ENCODE measurements around the gene ZNF784. TPM values are rescaled to one million over a fixed set of nuclear protein-coding genes. Genes with fewer than 3 reads are reported as not detected.

The ZNF784 gene
- total and polyA plus RNA-seq, 2 of the 13 experiments (the other 11 are each of a cell fraction or from before 2014, with no cell fraction given) = 4.1 to 4.2 TPM

- TF ChIP-seq MYPOP (CRISPR knock-in tag; IDR thresholded peaks at IDR 0.05) = no peak
- TF ChIP-seq ELF3 (CRISPR knock-in tag; IDR thresholded peaks at IDR 0.05) = peak; percentile 62
- no peak for TF ChIP-seq ZNF607 (CRISPR knock-in tag; IDR thresholded peaks at IDR 0.05; ENCODE audit: borderline replicate concordance)
- no peak for TF ChIP-seq MAFG (CRISPR knock-in tag; IDR thresholded peaks at IDR 0.05)
- TF ChIP-seq ATF6 (CRISPR knock-in tag; conservative IDR thresholded peaks at IDR 0.05) = no peak
- TF ChIP-seq KAT2B (IDR thresholded peaks at IDR 0.05; ENCODE audit: borderline replicate concordance, low read depth, low read length) = no peak
- no peak for TF ChIP-seq CCAR2 (optimal IDR thresholded peaks at IDR 0.05; ENCODE audit: low read depth, low read length)
- TF ChIP-seq KDM5B (CRISPR knock-in tag; IDR thresholded peaks at IDR 0.05; ENCODE audit: borderline replicate concordance) = peak; percentile 73; the same call in 1 of the 2 replicates
- TF ChIP-seq ZFY (CRISPR knock-in tag; IDR thresholded peaks at IDR 0.05) = peak; percentile 56; the same call in 1 of the 2 replicates
- no peak for TF ChIP-seq ZFP90 (CRISPR knock-in tag; IDR thresholded peaks at IDR 0.05; ENCODE audit: borderline replicate concordance)
- TF ChIP-seq HOXA9 (CRISPR knock-in tag; IDR thresholded peaks at IDR 0.05; ENCODE audit: borderline replicate concordance) = no peak
- TF ChIP-seq ZSCAN5A (CRISPR knock-in tag; IDR thresholded peaks at IDR 0.05; ENCODE audit: borderline replicate concordance) = no peak
- TF ChIP-seq NBN (conservative IDR thresholded peaks at IDR 0.05) = no peak
- TF ChIP-seq BRF2 (CRISPR knock-in tag; IDR thresholded peaks at IDR 0.05) = no peak
- no peak for TF ChIP-seq ZNF33A (CRISPR knock-in tag; IDR thresholded peaks at IDR 0.05; ENCODE audit: borderline replicate concordance)
- no peak for TF ChIP-seq TCF12 (IDR thresholded peaks at IDR 0.05)
- TF ChIP-seq TCF12 (CRISPR knock-in tag; IDR thresholded peaks at IDR 0.05) = no peak
- TF ChIP-seq SRSF9 (IDR thresholded peaks at IDR 0.05; ENCODE audit: borderline replicate concordance, insufficient read depth, low read depth, low read length, poor library complexity, severe bottlenecking) = no peak
- TF ChIP-seq ZNF121 (CRISPR knock-in tag; IDR thresholded peaks at IDR 0.05) = no peak
- 0 out of 2 replicates have a peak, but pooled peaks have one; percentile 38 for TF ChIP-seq HIVEP1 (CRISPR knock-in tag; IDR thresholded peaks at IDR 0.05)
- TF ChIP-seq ZNF749 (CRISPR knock-in tag; IDR thresholded peaks at IDR 0.05; ENCODE audit: borderline replicate concordance) = no peak
- no peak for TF ChIP-seq ZNF850 (CRISPR knock-in tag; conservative IDR thresholded peaks at IDR 0.05)
- TF ChIP-seq ZSCAN25 (CRISPR knock-in tag; IDR thresholded peaks at IDR 0.05) = no peak
- no peak for TF ChIP-seq DR1 (CRISPR knock-in tag; IDR thresholded peaks at IDR 0.05)
These were observed 23.6 kb upstream of the ZNF784 start, which contains the start of gene CCDC106 (continued) for GRCh38 chr19:55647732-55648584.

Data from HepG2 (cell line).